HG03025 (cell line): Measurements from ENCODE around the gene GSTO1.

ENCODE experiments used
- ATAC-seq: cut with Tn5 transposase; IDR thresholded peaks from one replicate; pipeline ENCODE4 v1.9.1; 2021; ENCODE audit warnings: mild to moderate bottlenecking, moderate library complexity; ENCODE audit not compliant: unreplicated experiment, low FRiP score

Gene GSTO1

DNA sequence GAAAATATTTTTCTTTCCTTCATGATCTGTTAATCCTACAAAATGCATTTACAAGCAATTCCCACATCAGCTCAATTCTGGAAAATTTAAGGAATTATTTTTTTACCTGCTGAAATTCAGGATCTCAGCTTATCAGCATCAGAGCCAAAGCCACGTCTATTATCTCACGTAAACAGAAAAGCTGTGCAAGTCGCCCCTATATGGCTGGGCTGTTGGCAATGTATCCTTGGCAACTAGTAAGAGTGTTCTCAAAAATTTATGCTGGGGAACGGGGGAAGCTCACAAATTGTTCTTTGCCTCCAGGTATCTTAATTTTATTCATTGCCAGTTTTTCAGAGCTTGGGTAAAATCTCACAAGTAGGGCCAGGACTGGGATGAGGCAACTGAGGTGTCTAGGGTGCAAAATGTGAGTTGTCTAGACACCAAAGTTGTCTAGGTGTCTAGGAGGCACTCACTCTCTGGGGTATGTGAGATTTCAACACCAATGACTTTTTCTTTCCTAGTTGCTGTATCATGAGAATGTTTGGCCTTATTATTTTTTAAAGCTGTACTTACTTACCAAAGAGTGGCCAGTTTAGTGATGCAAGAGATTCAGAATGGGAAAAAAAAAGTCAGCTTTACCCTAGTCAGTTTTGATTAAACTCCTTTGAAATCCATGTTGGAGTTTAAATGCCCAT, 19.3 kb downstream of the GSTO1 start:
- ATAC-seq = no peak

DNA sequence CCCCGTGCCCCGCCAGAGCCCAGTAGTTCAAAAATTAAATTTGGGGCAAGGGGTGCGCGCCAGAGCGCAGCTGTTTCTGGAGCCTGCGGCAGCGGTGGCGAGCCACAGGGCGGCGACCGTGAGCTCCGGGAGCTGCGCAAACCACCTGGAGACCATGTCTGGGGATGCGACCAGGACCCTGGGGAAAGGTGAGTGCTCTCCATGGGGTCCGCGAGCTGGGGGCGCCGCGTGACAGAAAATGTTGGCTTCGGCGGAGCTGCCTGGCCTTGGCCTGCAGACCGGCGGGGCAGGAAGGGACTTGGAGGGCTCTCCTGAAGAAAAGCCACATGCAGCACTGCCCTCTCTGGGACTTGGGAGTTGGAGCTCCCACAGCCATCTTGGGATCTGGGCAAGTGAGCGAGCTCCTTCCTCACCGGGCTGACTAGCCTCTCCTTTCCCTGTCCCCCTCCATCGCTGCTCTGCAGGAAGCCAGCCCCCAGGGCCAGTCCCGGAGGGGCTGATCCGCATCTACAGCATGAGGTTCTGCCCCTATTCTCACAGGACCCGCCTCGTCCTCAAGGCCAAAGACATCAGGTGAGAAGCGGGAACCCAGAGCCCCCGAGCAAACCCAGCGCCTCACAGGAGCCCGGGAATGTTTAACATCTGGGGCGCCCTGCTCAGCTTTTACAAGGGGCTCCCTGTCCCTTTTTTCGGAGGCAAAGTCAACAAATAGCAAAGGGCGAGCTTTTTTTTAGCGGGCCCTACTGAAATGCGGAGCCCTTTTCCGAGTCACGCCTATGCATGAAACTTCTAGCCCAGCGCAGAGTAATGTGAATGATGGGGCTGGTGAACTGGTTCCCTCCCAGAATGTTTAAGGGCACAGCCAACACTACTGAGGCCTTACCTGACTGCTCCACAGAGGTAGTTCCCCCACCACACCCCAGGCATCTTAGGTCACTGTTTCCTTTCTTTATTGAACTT, 20.4 kb downstream of the GSTO1 start:
- no peak for ATAC-seq

DNA sequence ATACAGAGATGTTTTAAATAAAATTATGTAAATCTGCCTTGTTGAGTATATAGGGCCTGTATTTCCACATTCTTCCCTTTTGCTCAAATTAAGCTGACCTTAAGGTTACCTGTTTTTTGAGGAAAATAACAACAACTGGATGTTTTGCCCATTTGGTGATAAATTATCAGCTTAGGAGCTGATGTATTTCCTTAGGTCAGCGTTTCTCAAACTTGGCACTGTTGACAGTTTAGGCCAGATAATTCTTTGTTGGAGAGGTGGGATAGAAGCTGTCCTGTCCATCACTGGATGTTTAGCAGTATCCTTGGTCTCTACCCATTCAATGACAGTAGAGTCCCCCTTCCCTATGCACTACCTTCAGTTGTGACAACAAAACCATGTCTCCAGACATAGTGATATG, 21.5 kb downstream of the GSTO1 start:
- no peak for ATAC-seq

DNA sequence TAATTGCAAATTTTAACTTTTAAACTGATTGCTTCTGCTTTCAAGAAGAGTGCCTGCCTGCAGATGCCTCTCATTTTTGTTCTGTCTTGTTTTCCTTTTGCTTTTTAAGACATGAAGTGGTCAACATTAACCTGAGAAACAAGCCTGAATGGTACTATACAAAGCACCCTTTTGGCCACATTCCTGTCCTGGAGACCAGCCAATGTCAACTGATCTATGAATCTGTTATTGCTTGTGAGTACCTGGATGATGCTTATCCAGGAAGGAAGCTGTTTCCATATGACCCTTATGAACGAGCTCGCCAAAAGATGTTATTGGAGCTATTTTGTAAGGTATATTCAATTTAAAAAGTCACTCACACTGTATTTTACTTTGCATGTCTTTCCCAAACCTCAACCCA, 23.1 kb downstream of the GSTO1 start:
- no peak for ATAC-seq

DNA sequence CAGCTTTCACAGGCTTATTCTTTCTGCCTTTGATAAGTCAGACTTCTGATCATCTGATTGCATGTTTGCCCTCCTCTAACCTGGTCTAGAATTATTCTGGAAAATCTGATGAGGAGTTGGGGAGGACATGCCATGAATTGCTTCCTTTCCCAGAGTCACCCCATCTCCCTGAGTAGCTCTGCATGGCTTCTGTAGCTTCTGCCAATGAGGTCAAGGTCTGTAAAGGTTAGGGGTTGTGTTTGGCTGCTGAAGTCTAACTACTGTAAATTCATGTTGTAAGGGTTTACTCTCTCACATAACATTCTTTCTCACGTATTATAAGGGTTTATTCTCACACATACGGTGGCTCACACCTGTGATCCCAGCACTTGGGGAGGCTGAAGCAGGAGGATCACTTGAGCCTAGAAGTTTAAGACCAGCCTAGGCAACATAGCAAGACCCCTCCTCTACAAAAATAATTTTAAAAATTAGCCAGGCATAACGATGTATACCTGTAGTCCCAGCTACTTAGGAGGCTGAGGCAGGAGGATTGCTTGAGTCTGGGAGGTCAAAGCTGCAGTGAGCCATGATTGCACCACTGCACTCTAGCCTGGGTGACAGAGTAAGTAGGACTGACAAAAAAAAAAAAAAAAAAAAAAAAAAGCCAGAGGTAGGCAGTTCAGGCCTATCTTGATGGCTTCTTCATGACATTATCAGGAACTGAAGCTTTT, 25.0 kb downstream of the GSTO1 start:
- no peak for ATAC-seq

DNA sequence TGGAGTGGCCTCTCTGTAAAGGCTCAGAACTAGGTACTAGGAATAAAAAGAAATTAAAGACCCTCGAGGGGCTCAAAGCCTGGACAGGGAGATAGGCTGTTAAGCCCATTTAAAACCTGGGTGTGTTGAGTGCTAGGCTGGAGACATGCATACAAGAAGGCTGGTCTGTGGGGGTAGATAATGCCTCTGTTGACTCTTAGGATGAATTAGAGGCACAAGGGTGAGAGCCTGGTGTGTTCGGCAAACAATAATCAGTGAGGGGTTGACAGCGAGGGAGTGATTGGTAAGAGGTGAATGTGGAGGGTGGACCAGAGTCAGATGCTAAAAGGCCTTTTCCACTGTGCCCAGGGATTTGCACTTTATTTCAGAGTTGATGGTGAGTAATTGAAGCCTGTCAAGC, 27.0 kb downstream of the GSTO1 start:
- ATAC-seq = no peak

DNA sequence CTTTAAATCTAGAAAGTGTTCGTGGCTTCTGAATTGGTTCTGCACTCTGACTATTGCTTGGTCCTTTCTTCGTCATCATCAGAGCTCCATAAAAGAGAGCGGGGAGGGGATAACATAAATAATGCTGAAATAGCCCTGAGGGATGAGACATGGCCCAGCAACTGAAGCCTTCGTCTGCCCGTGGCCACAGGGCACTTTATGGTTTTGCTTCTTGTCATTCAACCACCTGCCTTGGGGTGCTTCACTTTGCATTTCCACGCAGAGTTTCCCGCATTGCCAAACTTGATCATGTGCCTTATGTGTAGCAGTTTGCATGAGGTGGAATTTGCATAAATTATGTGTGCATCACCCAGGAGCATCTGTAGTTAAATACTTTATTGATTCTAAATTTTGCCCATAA, 30.2 kb downstream of the GSTO1 start:
- no peak for ATAC-seq

DNA sequence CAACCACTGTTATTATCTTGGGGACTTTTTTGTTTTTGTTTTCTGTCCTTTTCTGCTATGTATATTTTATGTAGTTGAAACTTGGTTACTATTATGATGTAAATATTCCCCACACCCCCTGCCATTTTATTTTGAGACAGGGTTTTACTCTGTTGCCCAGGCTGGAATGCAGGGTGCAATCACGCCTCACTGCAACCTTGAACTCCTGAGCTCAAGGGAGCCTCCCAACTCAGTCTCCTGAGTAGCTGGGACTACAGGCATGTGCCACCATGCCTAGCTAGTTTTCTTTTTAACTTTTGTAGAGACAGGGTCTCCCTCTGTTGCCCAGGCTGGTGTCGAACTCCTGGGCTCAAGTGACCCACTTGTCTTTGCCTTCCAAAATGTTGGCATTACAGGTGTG, 32.2 kb downstream of the GSTO1 start:
- ATAC-seq = no peak

DNA sequence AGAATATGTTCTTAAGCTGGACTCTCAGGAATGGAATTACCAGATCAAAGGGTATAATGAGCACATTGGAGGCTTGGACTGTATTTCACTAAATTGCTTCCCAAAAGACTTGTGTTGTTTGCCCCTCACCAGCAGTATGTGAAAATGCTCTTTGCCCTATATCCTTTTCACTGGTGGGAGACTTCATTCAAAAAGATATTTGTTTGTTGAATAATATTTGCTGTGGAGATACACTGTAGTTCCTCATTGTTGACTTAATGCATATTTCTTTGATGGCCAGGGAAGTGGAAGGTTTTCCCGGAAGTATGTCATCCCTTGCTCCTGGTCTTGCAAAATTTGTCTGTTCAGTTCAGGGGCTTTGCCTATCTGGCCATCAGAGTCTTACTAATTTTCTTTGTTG, 33.7 kb downstream of the GSTO1 start:
- no peak for ATAC-seq

DNA sequence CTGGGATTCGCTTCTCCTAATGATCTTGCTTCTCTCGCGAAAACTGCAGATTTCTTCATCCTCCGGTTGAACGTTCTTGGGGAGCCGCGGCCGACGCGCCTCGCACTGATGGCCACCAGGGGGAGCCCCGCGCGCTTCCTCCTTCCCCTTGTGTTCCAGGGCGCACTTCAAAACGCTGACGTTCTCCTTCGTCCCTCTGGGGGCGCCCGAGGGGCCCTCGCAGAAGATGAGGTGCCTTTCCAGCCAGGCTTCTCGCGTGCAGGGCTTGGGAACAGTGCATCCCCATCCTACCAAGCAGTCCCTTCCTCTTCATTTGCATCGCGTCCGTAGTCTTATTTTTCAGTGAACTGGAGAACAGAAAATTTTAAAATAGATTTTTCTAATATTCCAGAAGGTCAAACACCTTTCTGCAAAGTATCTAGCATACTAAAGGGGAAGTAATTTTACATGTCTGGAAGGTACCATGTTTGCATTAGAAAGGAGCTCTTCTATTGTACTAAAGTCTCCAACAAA, 36.8 kb downstream of the GSTO1 start:
- ATAC-seq = peak; percentile 97

DNA sequence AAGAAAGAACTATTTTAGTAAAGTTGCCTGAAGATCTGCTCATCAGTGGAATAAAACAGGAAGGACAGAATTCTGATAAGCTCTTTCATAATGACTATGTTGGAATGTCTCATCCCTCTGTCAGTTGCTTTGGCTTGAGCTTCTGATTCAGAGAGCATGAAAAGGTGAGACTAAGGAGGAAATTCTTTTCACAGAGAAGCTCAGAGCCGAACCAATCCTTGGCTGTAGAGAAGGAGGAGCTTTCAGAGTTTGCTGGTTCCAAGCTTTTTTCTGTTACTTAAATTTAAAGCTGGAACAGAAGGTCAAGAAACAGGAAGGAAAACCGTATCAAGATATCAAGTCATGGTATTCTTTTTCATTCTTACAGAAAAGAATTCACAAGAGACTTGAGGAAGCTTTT, 38.3 kb downstream of the GSTO1 start:
- ATAC-seq = no peak

DNA sequence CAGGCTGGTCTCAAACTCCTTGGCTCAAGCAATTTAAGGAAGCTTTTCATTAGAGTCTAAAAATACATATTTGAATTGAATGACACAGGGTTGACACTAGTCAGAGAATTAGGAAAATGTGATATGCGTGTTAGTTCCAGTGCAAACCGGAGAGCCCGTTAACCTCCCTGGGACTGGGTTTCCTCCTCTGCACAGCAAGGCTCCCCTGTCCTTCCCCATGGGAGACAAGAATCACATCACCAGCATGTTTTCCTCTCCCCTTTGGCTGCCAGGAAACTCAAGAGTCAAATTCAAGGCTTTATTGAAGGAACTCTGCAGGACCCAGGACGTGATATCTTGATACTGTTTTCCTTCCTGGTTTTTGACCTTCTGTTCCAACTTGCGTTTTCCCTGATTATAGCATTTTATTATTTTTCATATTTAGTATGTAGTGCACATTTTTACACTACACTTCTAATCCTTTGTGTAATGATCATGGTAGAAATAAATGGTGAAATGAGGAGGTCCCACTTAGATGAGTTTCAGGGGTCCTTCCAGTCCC, 39.2 kb downstream of the GSTO1 start:
- no peak for ATAC-seq

DNA sequence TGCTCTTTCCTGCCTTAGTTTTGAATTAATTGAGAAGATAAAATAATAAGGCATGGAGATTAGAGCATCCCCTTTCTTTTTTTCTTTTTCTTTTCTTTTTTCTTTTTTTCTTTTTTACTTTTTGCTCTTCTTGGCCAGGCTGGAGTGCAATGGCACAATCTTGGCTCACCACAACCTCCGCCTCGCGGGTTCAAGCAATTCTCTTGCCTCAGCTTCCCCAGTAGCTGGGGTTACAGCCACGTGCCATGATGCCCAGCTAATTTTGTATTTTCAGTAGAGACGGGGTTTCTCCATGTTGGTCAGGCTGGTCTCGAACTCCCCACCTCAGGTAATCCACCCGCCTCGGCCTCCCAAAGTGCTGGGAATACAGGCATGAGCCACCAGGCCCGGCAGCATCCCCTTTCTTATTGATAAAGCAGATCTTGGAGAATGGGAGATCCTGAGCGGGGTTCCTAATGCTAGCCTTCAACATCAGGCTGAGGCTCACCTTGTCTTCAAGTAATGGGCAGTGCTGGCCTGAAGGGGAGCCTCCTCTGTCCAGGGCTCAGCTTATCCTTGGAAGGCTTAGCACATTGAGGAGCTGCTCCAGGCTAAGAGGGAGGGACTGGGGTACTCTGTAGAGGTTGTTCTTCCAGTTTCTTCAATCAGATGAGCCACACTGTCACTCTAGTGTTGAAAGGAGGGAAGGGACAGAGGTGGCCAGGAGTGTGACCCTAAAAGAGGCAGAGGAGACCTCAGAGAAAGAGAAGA, 42.2 kb downstream of the GSTO1 start:
- ATAC-seq = no peak

DNA sequence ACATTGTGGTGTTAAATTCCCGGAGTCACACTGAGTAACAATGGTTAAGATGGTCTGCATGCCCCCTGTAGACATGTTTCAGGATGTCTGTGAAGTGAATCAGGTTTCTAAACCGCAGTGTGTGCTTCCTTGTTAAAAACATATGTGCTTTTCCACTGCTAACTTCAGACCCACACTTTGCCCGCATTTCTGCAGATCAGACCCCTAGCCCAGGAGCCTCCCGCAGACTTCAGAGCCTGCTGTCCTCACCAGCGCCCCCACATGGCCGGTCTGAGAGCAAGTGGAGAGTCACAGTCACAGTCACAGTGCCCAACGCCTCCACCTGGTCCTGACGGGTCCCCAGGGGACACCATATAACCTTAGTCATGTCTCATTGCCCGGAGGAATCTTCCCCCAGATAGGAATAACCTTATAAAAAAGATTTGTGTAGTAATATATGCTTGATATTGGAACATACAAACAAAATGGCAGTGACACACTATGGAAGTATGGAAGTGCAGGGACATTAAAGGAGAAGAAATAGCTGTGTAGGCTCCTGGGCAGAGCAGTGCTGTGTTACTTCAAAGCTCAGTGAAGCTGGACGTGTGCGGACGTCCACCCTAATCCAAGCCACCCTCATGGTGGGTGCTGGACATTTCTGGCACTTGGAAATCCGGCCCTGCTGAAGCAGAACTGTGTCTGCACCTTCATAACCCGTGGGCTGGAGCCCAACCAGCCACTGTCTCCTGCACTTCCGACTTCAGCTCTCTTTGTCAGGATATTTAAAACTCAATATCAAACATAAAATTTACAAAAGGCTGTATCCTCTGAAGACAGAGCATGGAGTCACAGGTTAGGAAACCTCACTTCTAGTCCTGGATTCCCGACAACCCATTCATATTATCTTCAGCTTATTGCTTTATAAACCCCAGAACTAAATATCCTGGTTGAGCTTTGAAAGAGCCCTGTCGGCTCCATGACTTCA, 43.3 kb downstream of the GSTO1 start:
- ATAC-seq = no peak

DNA sequence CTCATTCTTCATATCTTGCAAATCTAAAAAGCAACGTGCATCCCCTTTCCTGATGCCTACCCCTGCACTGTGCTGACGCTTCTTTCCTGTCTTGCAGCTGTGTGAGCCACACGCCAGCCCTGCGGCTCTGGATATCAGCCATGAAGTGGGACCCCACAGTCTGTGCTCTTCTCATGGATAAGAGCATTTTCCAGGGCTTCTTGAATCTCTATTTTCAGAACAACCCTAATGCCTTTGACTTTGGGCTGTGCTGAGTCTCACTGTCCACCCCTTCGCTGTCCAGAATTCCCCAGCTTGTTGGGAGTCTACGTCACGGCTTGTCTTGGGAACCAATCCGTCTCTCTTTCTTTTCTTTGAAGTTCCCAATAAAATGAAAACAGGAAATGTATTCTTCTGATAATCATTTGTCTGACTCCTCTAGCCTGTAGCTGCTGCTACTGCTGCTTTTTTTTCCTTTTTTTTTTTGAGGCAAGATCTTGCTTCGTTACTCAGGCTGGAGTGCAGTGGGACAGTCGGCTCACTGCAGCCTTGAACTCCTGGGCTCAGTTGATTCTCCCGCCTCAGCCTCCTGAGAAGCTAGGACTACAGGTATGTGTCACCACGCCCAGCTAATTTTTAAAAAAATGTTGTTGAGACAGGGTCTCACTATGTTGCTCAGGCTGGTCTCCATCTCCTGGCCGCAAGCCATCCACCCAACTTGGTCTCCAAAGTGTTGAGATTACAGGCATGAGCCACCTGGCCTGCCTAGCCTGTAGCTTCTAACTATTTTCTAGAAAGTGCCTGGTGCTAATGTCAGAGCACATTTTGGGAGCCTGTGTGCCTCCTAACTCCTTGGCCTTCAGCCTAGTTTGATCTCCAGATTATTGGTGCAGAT, 44.6 kb downstream of the GSTO1 start:
- ATAC-seq = no peak

DNA sequence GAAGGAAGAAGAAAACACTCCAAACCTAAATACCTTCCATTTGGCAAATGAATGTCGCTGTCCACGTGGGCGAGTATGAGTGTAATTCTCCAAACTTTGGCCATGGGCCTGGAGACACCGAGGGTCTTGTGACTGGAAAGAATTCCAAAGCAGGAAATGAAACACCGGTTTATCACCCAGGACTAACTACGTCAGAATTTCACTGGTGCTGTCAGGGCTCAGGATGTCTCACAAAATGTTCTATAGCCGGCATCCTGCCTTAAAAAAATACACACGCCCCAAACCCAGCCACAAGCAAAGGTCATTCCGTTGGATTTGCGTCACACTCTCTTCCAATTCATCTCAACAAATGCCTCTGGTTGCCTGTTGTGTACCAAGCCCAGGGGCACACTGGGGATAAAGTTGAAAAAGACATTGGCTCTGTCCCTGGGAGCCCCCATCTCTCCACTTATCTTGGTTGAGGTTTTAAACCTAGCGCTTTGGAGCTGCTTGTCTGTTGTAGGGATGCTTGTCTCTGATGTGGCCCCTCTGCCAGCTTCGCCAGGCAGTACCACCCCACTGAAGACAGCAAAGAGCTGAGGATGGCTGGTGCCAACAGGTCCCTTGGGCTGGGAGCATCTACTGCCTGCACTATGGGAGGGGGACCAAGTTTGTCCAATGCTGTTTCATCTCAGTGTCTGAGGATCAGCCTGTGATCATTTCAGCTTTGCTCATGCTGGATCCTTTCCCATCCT, 45.5 kb downstream of the GSTO1 start:
- no peak for ATAC-seq

DNA sequence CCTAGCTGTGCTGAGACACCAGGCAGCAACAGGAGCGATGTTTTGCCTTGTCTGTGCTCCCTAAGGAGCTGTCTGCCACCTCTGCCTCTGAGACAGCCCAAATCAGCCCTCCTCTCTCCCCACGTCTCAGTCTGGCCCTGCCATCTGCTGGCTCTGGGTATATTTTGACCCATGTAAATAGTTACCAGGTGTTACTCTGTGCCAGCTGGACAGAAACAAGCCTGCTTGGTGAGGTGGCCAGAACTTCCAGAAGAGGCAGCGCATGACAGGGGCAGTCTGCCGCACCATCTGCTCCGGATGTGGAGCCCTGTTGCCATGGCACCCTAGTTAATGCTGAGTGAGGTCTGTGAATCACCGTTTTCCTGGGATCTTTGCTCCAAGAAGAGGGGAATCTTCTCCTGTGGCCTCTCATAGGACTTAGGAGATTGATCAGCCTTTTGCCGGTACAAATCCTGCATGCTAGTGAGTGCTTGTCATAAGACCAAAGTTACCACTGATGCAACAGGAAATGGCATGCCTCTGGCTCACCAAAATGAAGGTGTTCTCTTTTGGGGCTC, 46.1 kb downstream of the GSTO1 start:
- no peak for ATAC-seq
